HG03045 (cell line): ENCODE data around the gene EXOC3.
"Not testable (repeated sequence)": the region's sequence is repeated elsewhere in the genome, so short reads cannot be mapped to it uniquely, and the experiment has no call there.

ENCODE experiments used
- ATAC-seq: cut with Tn5 transposase; IDR thresholded peaks from one replicate; pipeline ENCODE4 v1.9.1; 2021; ENCODE audit warnings: mild to moderate bottlenecking, moderate library complexity; ENCODE audit not compliant: unreplicated experiment

The EXOC3 gene

DNA sequence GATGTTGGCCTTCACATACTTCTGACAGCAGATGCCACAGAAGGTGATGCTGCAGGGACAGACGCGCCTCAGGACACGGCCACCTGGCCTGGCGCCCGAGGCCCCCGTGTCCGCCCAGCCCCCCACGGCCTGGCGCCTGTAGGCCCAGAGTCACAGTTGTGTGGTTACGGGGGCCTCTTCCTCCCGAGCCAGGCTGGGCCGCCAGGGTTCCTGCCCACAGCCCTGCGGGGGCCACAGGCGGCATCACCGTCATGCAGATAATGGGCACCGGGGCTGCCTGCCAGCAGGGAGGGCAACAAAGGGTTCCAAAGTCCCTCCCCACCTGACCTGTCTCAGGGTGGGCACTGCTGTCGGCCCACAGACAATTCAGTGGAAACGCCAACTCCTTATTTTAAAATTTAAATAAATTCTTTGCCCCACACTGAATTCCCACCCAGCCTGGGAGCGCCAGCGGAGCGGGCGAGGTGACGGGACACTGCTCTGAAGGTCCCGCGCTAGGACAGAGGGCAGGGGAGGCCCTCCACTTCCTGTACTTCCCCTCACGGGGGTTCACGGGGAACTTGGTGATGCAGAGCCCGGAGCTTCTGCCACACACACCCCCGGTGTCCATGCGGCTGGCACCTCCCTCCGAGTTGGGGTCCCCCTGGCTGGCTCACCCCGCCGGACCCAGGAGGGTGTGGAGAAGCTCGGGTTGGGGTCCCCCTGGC is 40.6 kb downstream of the EXOC3 start:
- ATAC-seq: no peak

DNA sequence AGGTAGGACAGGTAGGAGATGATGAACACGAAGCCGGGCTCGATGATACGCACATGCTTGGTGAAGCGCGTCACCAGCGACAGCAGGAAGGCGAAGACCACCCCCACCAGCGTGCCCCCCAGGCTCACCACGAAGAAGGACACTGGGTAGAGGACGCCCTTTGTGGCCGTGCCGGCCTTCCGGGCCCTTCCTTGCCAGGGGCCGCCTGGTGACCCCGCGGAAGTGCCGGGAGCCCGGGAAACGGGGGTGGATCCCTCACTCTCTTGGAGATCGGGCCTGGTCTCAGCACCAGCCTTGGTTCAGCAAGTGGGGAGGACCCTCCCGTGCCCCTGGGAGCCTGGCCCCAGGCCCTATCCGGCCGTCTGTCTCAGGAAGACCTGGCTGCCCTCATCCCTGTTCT is 41.6 kb downstream of the EXOC3 start:
- no peak for ATAC-seq

DNA sequence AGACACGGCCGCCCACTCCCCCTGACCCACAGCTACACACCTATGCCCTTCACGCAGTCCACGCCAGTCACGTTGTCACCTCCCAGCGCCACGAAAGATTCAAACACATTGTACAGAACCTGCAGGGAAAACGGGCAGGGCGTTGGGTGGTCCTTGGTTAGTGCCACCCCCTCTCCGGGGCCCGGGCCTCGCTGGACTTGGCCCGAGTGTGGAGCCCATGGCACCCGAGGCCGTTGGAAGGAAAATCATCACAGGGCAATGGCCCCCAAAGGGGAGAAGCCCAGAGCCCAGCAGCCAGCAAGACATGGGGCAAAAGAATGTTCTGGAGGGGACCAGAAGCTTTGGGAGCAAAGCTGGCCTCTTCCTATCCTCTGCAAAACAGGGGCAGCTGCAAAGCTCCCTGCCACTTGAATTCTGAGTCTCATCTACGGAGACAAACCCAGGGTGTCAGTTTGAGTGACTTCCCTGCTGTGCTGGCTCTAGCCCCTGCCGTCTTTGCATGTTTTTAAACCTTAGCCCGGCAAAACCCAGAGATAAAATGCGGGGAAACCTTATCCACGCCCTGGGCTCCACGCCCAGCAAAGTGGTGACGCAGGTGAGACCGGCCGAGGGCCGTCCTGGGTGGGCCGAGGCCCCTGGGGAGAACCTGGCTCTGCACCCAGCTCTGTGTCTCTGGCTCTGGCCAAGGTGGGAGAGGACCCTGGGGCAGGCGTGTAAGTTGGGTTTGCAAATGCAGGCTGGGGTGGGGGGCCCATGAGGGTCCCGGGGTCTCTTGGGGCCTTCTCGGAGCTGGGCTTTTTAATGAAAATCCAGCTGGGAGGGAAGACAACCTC is 42.4 kb downstream of the EXOC3 start:
- ATAC-seq: no peak

DNA sequence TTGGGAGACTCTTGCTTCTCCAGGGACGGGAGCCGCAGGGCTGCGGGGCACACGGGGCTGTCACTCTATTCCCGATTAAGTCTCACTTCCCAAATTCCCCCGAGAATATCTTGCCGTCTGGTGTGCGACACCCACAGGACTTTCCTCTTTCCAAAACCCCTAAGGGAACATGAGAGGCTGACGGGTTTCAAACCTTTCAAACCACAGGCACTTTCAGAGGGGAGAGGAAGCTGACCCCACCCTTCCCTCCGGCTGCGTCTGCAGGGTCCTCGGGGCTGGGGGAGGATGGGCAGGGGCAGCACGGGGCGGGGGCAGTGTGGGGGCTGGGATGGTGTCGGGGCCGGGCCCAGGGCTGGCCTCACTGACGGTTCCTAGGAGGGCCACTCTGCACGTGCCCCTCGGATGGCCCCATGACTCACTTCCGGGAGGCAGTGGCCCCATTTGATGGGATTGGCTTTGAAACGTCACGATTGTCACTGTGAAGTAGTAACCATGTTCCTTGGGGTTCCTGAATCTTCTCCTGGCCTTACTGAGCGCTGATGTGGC is 43.0 kb downstream of the EXOC3 start:
- no peak for ATAC-seq

DNA sequence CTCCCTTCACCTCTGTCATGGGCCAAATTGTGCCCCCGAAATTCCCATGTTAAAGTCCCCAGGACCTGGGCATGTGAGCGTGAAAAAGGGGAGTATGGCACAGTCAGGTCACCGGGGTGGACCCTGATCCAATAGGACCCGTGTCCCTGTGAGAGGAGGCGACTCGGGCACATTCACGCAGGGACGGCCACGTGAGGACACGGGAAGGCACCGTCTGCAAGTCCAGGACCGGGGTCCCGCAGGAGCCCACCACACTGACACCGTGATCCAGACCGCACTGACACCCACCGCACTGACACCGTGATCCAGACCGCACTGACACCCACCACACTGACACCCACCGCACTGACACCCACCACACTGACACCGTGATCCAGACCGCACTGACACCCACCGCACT is 43.6 kb downstream of the EXOC3 start:
- ATAC-seq: not testable (repeated sequence)

DNA sequence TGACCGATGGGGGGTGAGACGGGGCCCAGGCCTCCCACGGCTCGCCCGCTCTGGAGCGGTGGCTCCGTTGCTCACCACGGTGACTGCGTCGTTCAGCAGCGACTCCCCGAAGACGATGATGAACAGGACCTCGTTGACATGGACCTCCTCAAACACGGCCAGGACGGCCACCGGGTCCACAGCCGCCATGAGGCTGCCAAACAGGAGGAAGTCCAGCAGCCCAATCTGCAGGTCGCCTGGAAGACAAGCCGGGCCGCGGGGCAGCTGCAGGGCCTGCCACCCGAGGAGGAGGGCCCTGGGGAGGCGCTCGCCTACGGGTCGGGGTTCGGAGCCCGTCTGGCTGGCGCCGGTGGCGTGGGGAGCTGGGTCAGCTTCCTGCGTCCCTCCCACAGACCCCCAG is 45.3 kb downstream of the EXOC3 start:
- no peak for ATAC-seq

DNA sequence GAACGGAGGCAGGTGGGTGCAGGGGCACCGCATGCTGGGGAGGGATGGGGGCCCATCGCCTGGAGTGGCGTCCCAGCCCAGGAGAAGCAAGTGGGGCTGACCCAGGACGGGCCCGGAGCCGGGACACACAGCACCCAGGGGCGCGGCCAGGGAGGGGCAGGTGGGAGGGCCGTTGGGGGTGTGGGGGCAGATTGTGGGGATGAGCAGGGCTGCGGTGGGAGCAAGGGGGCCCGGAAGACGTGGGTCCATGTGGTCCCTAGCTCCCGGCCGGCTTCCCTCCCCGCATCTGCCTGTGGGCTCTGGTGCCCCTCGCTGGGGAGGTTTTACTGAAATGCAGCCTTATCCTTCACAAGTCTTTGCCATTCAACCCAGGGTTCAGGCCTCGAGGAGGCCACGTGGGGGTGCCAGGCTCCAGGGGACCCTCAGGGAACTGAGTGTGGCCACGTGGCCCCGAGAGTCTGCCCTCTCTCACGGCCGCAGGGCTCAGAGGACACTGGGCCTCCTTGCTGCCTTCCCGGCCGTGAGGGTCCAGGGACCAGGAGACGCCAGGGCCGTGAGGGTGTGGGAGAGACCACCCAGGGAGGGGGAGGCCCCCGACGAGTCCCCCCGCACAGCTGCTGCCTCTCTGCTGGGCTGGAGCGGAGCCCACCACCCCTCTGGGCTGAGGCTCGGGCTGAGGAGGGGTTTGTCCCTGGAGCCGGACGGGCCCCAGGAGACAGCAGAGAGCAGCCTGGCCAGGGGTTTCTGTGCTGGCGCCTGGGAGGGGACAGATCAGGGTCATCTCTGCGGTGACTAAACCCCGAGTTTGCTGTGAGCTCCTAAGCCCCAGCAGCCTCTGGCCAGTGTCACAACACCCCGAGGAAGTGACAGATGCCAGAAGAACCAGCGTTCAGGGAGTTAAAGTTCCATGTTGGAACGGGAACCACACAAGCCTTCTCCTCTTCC is 46.0 kb downstream of the EXOC3 start:
- no peak for ATAC-seq

DNA sequence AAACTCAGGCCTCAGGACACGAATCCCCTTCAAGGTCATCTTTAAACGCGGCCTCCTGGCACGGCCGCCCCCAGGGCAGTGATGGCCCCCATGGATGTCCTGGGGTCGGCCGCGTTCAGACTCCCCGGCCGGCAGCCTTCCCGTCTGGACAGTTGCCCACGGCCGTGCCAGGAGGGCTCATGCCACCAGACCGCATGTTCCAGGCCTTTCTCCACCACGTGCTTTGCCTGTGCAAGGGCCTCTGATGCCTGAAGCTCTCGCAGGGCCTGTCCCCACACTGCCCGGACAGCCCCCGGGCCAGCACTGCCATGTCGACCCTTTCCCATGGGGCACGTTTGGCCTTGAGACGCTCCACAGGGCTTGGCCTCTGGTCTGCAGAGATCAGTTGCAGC is 46.7 kb downstream of the EXOC3 start:
- ATAC-seq: no peak

DNA sequence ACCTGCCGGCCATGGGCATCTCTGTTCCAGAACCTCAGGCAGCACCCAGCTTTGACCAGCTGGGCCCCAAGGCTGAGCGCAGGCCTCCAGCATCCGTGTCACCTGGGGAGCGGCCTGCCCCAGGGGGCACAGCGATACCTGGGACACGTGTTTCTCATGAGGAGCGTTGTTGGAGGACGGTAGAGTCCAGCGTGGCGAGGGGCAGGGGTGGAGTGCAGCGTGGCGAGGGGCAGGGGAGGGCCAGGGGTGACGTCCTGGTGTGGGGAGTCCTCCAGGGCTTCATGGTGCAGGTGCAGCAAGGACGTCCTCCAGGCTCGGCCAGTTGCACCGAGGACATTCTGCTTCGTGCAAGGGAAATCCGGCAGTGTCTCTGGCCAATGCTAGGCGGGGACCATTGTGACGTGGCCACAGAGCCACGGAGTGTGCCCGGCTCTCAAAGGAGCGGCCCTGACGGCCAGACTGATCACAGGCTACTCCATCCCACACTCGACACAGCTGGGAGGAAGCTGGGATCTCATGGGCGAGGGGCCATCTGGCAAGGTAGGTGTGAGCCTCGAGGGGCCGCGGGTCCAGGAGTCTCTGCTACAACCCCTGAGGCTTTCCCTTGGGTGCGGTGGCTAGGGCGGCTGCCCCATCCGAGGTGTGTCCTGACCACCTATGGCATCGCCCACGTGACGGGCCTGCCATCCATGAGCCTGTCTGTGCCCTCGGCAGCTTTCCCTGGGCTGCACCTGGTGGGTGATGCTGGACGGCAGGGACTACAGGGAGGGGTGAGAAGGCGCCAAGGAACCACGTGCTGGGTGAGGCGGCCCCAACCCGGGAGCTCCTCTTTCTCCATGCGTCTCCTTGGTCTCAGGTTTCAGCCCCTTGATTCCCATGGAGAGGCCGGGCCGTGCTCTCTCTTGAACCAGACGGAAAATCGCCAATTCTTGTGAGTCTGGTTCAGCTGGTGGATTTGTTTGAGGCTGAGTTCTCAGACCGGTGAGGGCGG is 47.4 kb downstream of the EXOC3 start:
- no peak for ATAC-seq

DNA sequence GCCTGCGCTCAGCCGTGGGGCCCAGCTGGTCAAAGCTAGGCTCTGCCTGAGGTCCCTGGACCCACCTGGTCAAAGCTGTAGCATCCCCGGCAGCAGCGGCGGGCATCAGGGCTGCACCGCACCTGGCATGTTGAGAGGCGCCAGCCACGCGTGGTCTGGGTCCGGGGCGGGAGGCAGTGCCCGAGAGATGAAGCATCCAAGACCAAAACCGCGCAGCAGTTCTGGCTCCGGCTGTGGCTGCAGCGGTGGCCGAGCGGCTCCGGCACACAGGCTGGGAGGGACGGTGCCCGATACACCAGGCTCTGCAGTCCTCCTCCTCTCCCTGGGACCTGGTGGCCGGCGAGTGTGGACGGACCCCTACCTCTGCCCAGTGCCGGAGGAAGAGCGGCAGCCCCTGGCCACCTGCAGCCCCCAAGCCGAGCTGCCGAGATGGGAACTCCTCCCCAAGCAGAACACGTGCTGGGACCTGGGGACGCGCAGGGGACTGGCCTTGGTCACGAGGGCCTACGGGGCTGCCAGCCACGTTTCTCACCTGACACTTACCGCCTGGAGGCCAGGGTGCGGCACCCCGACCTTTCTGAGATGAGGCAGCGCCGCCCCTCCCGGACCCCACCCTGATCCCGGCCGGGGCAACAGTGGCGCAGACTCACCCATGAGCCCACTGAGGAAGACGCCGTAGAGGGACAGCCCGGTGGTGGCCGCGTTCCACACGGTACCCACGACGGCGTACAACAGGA is 48.3 kb downstream of the EXOC3 start:
- ATAC-seq: no peak

DNA sequence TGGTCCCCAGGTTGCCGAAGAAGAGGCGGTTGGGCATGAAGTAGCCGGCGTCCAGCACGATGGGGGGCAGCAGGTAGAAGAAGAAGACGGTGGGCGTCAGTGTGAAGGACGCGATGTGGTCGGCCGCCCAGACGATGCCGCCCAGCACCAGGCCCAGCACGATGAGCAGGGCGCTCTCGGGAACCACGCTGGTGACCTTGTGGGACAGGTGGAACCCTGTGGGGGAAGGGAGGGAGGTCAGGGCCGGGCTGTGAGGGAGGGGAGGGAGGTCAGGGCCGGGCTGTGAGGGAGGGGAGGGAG is 48.8 kb downstream of the EXOC3 start:
- no peak for ATAC-seq

DNA sequence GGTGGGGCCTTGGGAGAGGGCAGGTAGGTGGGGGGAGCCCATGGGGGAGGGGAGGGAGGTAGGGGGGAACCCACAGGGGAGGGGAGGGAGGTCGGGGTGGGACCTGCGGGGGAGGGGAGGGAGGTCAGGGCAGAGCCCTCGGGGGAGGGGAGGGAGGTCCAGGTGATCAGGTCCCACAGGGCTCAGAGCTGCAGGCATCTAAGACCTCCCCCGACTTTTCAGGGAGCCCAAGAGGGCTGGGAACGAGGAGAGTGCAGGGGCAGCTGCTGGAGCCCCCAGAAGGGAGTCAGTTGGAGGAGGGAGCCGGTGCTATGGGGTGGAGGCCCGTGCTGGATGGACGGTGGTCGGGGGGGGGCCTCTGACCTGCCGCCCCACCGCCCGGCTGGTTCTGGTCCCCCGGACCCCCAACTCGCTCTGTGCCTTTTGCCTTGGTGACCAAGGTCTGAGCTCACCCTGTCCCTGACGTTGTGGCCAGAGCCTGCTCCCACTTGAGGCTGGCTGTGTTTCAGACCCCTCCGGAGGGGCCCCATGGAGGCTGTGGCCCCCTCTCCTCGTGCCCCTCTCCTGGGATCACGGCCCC is 49.4 kb downstream of the EXOC3 start:
- ATAC-seq: no peak

DNA sequence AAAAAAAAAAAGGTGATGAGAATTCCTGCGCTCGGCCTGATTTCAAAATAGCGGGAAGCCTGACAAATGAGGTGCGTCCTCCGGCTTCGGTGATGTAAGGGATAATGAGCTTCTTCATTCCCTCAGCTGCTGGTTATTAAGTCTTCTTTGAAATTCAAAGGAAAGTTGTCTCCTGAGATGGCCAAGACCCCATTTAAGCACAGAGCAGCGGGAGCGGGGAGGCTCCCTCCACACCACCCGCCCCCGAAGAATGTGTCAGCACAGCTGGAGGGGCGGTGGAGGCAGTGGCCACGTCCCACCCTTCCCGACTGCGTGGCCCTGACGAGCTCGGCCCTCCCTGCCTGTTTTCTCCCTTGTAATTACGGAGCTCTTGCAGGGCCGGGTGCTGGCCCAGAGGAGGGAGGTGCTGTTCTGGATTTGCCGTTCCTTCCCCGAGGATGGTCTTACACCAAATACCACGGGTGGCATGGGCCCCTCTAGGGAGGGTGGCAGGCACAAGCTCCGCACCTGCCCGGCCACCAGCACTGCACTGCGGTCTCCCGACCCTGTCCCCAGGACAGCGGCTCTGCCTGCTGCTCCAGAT is 50.2 kb downstream of the EXOC3 start:
- ATAC-seq: no peak

DNA sequence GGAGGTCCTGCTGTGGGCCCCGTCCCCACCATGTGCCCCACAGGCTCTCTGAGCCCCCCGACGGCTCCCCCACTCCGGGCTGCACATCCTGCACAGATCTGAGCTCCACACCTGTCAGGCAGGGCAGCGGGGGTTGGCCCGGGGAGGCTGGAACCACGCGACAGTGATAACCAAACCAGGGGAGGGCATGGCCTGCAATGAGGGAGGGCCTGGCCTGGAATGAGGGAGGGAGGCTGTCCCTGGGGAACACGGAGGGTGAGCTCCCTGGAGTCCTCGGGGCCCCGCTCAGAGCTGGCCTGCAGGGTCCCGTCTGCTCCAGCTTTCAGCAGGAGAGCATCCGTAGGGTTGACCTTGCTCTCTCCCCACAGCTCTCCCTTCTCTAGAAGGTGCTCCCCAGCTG is 50.8 kb downstream of the EXOC3 start:
- ATAC-seq: no peak

DNA sequence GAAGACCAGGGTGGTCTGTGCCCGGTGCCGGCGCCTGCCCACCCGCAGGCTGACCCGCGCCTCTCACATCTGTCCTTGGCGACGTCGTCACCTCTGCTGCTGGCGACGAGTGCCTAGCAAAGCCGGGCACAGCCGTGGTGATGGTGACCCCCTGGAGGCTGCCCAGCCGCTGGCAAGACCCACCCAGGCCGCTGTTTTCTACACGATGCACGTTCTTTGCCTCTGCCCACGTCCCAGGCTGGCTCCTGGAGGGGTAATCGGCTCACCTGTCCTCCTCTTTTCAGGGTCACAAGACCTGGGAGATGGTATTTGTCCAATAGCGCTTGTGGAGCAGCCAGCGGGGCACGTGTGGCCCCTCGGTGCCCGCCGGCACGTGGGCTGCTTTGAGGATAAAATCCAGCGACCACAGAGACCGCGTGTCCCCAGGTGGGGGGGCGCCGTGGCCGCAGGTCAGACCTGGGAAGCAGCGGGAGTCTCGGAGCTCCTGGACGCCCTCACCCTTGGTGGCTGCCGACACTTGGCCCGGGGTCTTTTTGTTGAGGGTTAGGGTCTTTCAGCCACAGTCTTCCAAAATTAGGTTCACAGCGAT is 51.8 kb downstream of the EXOC3 start:
- ATAC-seq: no peak

DNA sequence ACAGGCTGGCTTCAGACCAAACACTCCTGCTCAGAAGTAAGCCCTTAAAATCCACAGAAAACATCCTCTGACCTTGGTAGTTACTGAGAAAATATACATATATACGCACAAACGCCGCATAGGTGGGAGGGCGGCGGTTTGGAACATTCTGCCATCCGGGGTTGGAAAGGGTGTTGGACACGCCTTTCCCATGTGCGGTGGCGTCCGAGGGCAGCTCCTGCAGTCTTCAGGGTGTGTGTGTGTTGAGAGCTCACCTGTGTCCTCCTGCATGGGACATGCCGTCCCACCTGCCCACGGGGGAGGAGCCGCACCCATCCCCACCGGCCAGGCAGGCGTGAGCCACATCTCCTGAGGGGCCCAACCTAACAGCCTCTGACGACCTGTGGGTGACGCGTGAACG is 53.1 kb downstream of the EXOC3 start:
- no peak for ATAC-seq

DNA sequence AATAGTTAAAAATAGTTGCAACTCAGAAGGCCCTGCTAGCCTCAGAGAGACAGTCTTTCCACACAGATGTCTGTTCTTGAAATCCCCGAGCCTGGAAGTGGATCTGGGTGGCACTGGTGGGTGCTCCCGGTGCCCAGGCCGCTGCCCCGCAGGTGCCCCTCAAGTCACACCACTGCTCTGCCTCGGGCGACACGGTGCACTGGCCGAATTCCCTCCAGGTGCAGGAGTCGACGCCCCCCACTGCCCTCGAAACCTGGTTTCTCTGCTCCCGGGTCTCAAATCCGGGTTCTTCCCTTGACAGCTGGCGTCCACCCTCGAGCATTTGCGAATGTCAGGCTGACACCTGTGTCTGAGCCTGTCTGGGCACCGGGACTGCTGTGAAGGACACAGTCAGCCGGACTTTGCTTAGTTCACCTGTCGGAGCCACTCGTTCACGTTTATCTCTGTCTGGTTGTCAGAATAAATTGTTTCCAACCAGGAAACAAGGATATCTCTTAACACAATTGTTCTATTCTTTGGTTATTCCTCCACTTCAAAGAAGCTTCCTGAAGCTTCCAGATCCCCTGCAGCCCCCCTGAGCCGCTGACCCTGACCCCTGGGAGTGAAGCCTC is 54.2 kb downstream of the EXOC3 start:
- no peak for ATAC-seq
